CD4-positive, alpha-beta memory T cell (primary cell): Measurements from ENCODE around the gene LRCH3. TPM values are rescaled to one million over a fixed set of nuclear protein-coding genes. Genes with fewer than 3 reads are reported as not detected.

Source experiments
- CTCF ChIA-PET: fragments of 350-600 bp; sonication (Branson Sonifier 250); formaldehyde crosslinking; loops from one replicate; lab custom pipeline; 2021; ENCODE audit warnings: inconsistent platforms; ENCODE audit not compliant: partially characterized antibody; lab: Charles Lee
- POLR2A ChIA-PET: fragments of 350-600 bp; sonication (Branson Sonifier 250); formaldehyde crosslinking; loops from one replicate; lab custom pipeline; 2021; ENCODE audit not compliant: partially characterized antibody; lab: Charles Lee
- DNase-seq, 5 donors: peaks; one replicate each; pipeline versions ENCODE4 v3.0.0 to v3.0.0-alpha.2; 2020 to 2022; ENCODE audit warnings: mixed read lengths in 1 of 5
- H3K27ac ChIP-seq: one replicate; pipeline ENCODE4 v1.7.0; 2013; ENCODE audit warnings: low read depth, low read length
- H3K27me3 ChIP-seq: 2 replicates; pipeline ENCODE4 v1.7.0; 2013; ENCODE audit warnings: mild to moderate bottlenecking, low read length, moderate library complexity; ENCODE audit not compliant: insufficient read depth
- H3K36me3 ChIP-seq: 2 replicates; pipeline ENCODE4 v1.7.0; 2013; ENCODE audit warnings: mild to moderate bottlenecking, low read length, moderate library complexity; ENCODE audit not compliant: insufficient read depth
- H3K4me1 ChIP-seq: 2 replicates; pipeline ENCODE4 v1.7.0; 2013; ENCODE audit warnings: mild to moderate bottlenecking, low read length, moderate library complexity; ENCODE audit not compliant: insufficient read depth
- H3K4me3 ChIP-seq, 2 donors: one replicate each; pipeline ENCODE4 v1.7.0; 2013; ENCODE audit warnings: low read length in 2 of 2, mild to moderate bottlenecking in 1 of 2
- H3K9me3 ChIP-seq, 2 donors: one replicate each; pipeline ENCODE4 v1.7.0; 2013; ENCODE audit warnings: low read length in 2 of 2, control low read depth in 1 of 2; ENCODE audit not compliant: control insufficient read depth in 1 of 2
- H3K27ac Mint-ChIP-seq, 7 donors: one replicate each; pipeline ENCODE4 v1.8.0; 2020 to 2021; ENCODE audit warnings: mixed read lengths in 7 of 7, mild to moderate bottlenecking in 6 of 7, inconsistent platforms in 3 of 7, moderate library complexity in 3 of 7
- H3K27me3 Mint-ChIP-seq, 2 donors: one replicate each; pipeline ENCODE4 v1.8.0; 2020 to 2021; ENCODE audit warnings: mixed read lengths in 2 of 2
- H3K36me3 Mint-ChIP-seq, 2 donors: one replicate each; pipeline ENCODE4 v1.8.0; 2020 to 2021; ENCODE audit warnings: mixed read lengths in 2 of 2, inconsistent platforms in 1 of 2, mild to moderate bottlenecking in 1 of 2
- H3K4me1 Mint-ChIP-seq, 4 donors: one replicate each; pipeline ENCODE4 v1.8.0; 2020 to 2021; ENCODE audit warnings: mixed read lengths in 4 of 4, mild to moderate bottlenecking in 1 of 4
- H3K4me3 Mint-ChIP-seq, 8 donors: one replicate each; pipeline ENCODE4 v1.8.0; 2020 to 2021; ENCODE audit warnings: mixed read lengths in 8 of 8, mild to moderate bottlenecking in 7 of 8, moderate library complexity in 6 of 8, inconsistent platforms in 3 of 8
- H3K9me3 Mint-ChIP-seq, 8 donors: one replicate each; pipeline ENCODE4 v1.8.0; 2020 to 2021; ENCODE audit warnings: mixed read lengths in 8 of 8, mild to moderate bottlenecking in 5 of 8, inconsistent platforms in 3 of 8, moderate library complexity in 1 of 8
- intact Hi-C: fragments of 100-400 bp; cut with micrococcal nuclease; formaldehyde crosslinking; loops from one replicate; pipeline ENCODE4 v1.15.1; 2023
- polyA plus RNA-seq, 2 donors: library from polyadenylated mRNA; unstranded; fragments of 300-500 nt; fragmentation: Illumina TruSeq; gene quantifications; one replicate each; pipeline ENCODE4 v1.2.3, GENCODE V29; 2021
- total RNA-seq, 2 experiments: library from RNA; stranded (reverse); gene quantifications; one replicate each; pipeline ENCODE4 v1.2.3, GENCODE V29; 2021

Gene LRCH3
- total and polyA plus RNA-seq, 4 experiments from 2014 or later = 7.4 to 87.7 (median 48.7) TPM

DNA sequence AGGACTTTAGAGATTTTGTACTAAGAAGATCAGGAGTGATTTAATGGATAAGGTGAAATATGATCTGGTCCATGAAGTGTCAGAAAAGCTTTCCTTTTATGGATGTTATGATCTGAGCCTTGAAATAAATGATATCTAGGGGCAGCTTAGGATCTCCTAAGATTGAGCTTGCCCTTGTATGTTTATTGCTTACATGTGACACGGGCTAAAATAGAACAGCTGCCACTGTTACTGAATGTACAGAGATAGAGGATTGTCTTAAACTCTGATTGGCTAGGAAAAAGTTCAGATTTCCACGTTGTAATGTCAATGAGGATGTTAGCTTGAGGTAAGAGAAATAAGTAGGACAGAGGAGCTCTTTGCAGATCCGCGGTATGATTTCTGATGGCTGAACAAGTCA, 32.5 kb upstream of the LRCH3 start:
- POLR2A ChIA-PET = no interaction called here
- no peak overlapping the region for H3K27ac Mint-ChIP-seq
- H3K4me1 Mint-ChIP-seq = peaks cover 13 to 28% (median 22%) of the 10 kb centered on the region in 4 donors
- Histone ChIP-seq H3K9me3 (no peaks in the 10 kb centered on the region), H3K4me3 (no peak overlapping the region), H3K27me3 (no peaks in the 10 kb centered on the region), H3K4me1 (peaks cover 25% of the 10 kb centered on the region), H3K27ac (no peak overlapping the region), H3K36me3 (peaks cover 33% of the 10 kb centered on the region)
- no peaks in the 10 kb centered on the region for H3K27me3 Mint-ChIP-seq
- CTCF ChIA-PET = interaction anchor here (1.1 kb wide), 1 partner anchor 10 kb away, joined by 3 read pairs; no protein-coding TSS in a partner anchor
- intact Hi-C loops = no loop called here
- DNase-seq = no peak
- H3K4me3 Mint-ChIP-seq = no peak overlapping the region
- peaks cover 8 to 16% of the 10 kb centered on the region in 2 donors for H3K36me3 Mint-ChIP-seq
- no peaks in the 10 kb centered on the region for H3K9me3 Mint-ChIP-seq

DNA sequence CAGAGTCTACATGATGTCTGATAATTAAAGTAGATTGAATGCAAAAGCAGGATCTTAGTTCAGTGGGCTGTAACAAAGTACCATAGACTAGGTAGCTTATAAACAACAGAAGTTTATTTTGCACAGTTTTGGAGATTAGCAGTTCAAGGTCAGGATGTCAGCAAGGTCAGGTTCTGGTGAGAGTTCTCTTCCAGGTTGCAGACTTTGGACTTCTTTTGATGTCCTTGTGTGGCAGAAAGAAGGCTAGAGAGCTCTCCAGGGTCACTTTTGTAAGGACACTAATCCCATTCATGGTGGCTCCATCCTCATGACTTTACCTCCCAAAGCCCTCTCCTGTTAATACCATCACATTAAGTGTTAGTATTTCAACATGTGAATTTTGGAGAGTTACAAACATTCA, 29.3 kb upstream of the LRCH3 start:
- Mint-ChIP-seq H3K9me3 (no peaks in the 10 kb centered on the region), H3K4me3 (no peak overlapping the region)
- CTCF ChIA-PET = interaction anchor here (1.0 kb wide), 1 partner anchor 13 kb away, joined by 3 read pairs; no protein-coding TSS in a partner anchor

DNA sequence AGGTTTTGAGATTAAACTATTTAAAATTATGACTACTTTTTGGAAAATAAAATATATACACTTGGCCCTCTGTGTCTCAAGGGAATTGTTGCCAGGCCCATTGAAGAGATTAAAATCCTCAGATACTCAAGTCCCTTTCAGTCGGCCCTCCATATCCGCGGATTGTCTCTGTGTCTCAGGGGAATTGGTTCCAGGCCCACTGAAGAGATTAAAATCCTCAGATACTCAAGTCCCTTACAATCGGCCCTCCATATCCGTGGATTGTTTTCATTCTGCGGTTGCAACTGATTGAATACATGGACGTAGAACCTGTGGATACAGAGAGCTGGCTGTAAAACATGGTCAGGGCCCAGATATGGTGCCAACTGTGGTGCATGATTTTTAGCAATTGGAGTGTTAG, 15.7 kb upstream of the LRCH3 start:
- no peak for DNase-seq
- Mint-ChIP-seq H3K36me3 (peaks cover 52 to 70% of the 10 kb centered on the region in 2 donors), H3K4me1 (peaks cover 0 to 3% (median 0%) of the 10 kb centered on the region in 4 donors), H3K27me3 (no peaks in the 10 kb centered on the region), H3K9me3 (no peaks in the 10 kb centered on the region), H3K4me3 (no peak overlapping the region), H3K27ac (peak overlapping the region in 2 of 7 donors; percentile 55 to 82)
- Histone ChIP-seq H3K4me1 (no peaks in the 10 kb centered on the region), H3K27me3 (no peaks in the 10 kb centered on the region), H3K36me3 (peaks cover 54% of the 10 kb centered on the region), H3K4me3 (no peak overlapping the region), H3K9me3 (no peaks in the 10 kb centered on the region), H3K27ac (no peak overlapping the region)
- ChIA-PET CTCF (no interaction called here), POLR2A (interaction anchor here (1.3 kb wide), 1 partner anchor 15 kb away, joined by 4 read pairs; no protein-coding TSS in a partner anchor)
- intact Hi-C loops = no loop called here

More for the DNA sequence above, 29.3 kb upstream of the LRCH3 start:
- POLR2A ChIA-PET = no interaction called here
- no peak overlapping the region for H3K27ac ChIP-seq
- peaks cover 15 to 27% of the 10 kb centered on the region in 2 donors for H3K36me3 Mint-ChIP-seq
- H3K27ac Mint-ChIP-seq = peak overlapping the region in 1 of 7 donors; percentile 12
- no peaks in the 10 kb centered on the region for H3K27me3 Mint-ChIP-seq
- intact Hi-C loops = no loop called here
- H3K27me3 ChIP-seq = no peaks in the 10 kb centered on the region
- no peaks in the 10 kb centered on the region for H3K9me3 ChIP-seq
- peaks cover 1% of the 10 kb centered on the region for H3K4me1 ChIP-seq
- peaks cover 33% of the 10 kb centered on the region for H3K36me3 ChIP-seq
- DNase-seq = no peak
- no peak overlapping the region for H3K4me3 ChIP-seq
- H3K4me1 Mint-ChIP-seq = peaks cover 0 to 3% (median 1%) of the 10 kb centered on the region in 4 donors

DNA sequence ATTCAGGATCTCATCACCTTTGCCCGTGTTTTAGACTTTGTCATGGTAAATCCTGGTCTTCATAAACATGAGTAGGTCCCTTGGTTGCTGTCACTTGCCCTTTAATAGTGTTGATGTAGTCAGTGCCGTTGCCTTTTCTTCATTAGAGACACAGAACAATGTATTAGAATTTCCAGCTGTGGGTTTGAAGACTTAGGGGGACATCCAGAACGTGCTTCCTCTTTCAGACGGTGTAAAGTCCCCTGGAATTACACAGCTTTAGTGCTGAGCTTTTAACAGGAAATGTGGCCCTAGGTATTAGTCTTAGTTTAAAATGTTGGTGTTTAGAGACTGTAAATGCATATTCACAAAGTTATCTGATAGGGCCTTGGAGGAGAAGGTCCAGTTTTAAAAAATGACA, 8.8 kb upstream of the LRCH3 start:
- H3K9me3 Mint-ChIP-seq = no peaks in the 10 kb centered on the region
- peaks cover 33 to 53% of the 10 kb centered on the region in 2 donors for H3K36me3 Mint-ChIP-seq
- Histone ChIP-seq H3K4me1 (peaks cover 3% of the 10 kb centered on the region), H3K9me3 (no peaks in the 10 kb centered on the region), H3K4me3 (no peak overlapping the region), H3K36me3 (peaks cover 35% of the 10 kb centered on the region), H3K27me3 (no peaks in the 10 kb centered on the region), H3K27ac (no peak overlapping the region)
- no peak overlapping the region for H3K4me3 Mint-ChIP-seq
- intact Hi-C loops = no loop called here
- POLR2A ChIA-PET = interaction anchor here (1.7 kb wide), 1 partner anchor 9 kb away, joined by 8 read pairs; the partner anchor contains the start of gene LRCH3
- no peaks in the 10 kb centered on the region for H3K27me3 Mint-ChIP-seq
- DNase-seq = no peak
- H3K4me1 Mint-ChIP-seq = peaks cover 0 to 6% (median 2%) of the 10 kb centered on the region in 4 donors
- H3K27ac Mint-ChIP-seq = peak overlapping the region in 5 of 7 donors; percentile 3 to 68 (median 18)
- CTCF ChIA-PET = interaction anchor here (1.2 kb wide), 1 partner anchor 9 kb away, joined by 4 read pairs; the partner anchor contains the start of gene LRCH3

DNA sequence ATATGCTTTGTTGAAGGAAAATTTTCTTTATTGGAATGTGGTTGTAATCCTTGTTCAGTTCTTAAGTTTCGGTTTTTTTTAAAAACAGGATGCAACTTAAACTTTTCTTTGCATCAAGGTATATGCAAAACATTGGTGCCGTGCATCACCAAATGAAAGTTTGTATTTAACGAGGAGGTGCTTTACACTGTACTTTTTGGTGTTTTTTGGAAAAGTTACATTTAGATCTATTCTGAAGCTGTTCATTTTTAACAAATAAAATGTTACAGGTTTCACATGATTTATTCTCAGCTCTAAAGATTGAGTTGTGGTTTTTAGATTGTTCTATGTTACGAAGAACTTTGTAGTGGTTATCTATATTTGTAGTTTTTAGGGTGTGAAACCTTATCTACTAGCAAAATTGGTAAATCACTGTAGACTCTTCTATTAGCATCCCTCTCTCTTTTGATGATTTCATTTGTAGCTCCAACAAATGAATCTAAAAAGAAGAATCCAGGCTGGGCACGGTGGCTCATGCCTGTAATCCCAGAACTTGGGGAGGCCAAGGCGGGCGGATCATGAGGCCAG, 7.0 kb upstream of the LRCH3 start:
- intact Hi-C loops = no loop called here
- POLR2A ChIA-PET = no interaction called here
- no peaks in the 10 kb centered on the region for H3K9me3 ChIP-seq
- H3K4me3 ChIP-seq = no peak overlapping the region
- Mint-ChIP-seq H3K27ac (peak overlapping the region; percentile 24 to 84 (median 57)), H3K36me3 (peaks cover 20 to 40% of the 10 kb centered on the region in 2 donors), H3K4me1 (peaks cover 1 to 6% (median 5%) of the 10 kb centered on the region in 4 donors), H3K9me3 (no peaks in the 10 kb centered on the region), H3K4me3 (peak overlapping the region in 2 of 8 donors; percentile 13 to 35), H3K27me3 (no peaks in the 10 kb centered on the region)
- CTCF ChIA-PET = interaction anchor here (1.1 to 2.4 kb wide), 2 partner anchors 17 to 19 kb away, joined by 3 to 7 read pairs; no protein-coding TSS in a partner anchor
- no peak overlapping the region for H3K27ac ChIP-seq
- peaks cover 3% of the 10 kb centered on the region for H3K4me1 ChIP-seq
- peaks cover 20% of the 10 kb centered on the region for H3K36me3 ChIP-seq
- no peak for DNase-seq
- H3K27me3 ChIP-seq = no peaks in the 10 kb centered on the region

DNA sequence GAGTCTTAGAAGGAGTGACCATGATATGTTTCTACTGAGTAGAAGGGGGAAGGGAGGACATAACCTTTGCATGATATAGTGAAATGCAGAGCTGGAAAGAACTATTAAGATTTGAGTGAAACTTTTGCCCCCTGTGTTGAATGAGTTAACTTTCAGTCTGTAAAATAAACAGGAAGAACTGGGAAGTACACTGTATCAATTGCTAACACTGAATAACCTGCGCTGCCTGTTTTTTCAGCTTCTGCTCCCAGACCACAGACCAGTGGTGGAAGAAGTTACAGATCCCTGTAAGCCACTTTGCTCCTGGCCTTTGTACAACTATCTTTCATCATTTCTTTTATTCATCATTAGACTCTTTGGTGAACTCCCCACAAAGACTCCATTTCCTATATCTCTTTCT, 3.6 kb upstream of the LRCH3 start:
- ChIA-PET CTCF (no interaction called here), POLR2A (no interaction called here)
- Histone ChIP-seq H3K36me3 (peaks cover 5% of the 10 kb centered on the region), H3K4me3 (no peak overlapping the region), H3K27me3 (no peaks in the 10 kb centered on the region), H3K27ac (no peak overlapping the region), H3K9me3 (no peaks in the 10 kb centered on the region), H3K4me1 (peaks cover 3% of the 10 kb centered on the region)
- DNase-seq = no peak
- no peaks in the 10 kb centered on the region for H3K9me3 Mint-ChIP-seq
- H3K27ac Mint-ChIP-seq = peak overlapping the region in 3 of 7 donors; percentile 4 to 37 (median 19)
- intact Hi-C loops = no loop called here
- no peak overlapping the region for H3K4me3 Mint-ChIP-seq
- peaks cover 4 to 35% of the 10 kb centered on the region in 2 donors for H3K36me3 Mint-ChIP-seq
- peaks cover 7 to 23% (median 11%) of the 10 kb centered on the region in 4 donors for H3K4me1 Mint-ChIP-seq
- H3K27me3 Mint-ChIP-seq = no peaks in the 10 kb centered on the region

DNA sequence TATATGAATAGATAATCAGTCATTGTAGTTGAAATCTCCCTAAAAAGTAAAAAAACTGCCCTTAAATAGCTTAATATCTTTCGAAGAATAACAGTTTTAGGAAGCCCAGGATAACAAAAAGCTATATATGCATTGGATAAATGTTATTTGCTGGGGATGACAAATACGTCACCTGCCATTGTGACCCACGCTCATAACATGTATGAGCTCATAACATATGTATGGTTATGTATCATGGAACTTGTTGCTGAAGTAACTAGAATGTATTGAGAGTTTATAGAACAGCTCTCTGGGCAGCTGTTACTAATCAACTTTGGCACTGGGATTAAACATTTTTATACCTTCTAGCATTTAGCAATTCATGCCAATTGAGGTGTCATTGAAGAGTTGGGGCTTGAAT, 1.7 kb upstream of the LRCH3 start:
- Histone ChIP-seq H3K4me3 (no peak overlapping the region), H3K9me3 (no peaks in the 10 kb centered on the region), H3K36me3 (no peaks in the 10 kb centered on the region), H3K27me3 (no peaks in the 10 kb centered on the region), H3K27ac (no peak overlapping the region), H3K4me1 (peaks cover 20% of the 10 kb centered on the region)
- peak overlapping the region in 4 of 7 donors; percentile 57 to 96 (median 77) for H3K27ac Mint-ChIP-seq
- no peaks in the 10 kb centered on the region for H3K27me3 Mint-ChIP-seq
- peak overlapping the region in 2 of 8 donors; percentile 21 to 32 for H3K4me3 Mint-ChIP-seq
- peaks cover 16 to 34% (median 24%) of the 10 kb centered on the region in 4 donors for H3K4me1 Mint-ChIP-seq
- H3K36me3 Mint-ChIP-seq = peaks cover 0 to 27% of the 10 kb centered on the region in 2 donors
- intact Hi-C loops = no loop called here
- CTCF ChIA-PET = interaction anchor here (1.3 to 1.4 kb wide), 2 partner anchors 10 to 21 kb away, joined by 4 to 5 read pairs; no protein-coding TSS in a partner anchor
- H3K9me3 Mint-ChIP-seq = no peaks in the 10 kb centered on the region
- POLR2A ChIA-PET = interaction anchor here (1.7 to 3.9 kb wide), 2 partner anchors 14 to 40 kb away, joined by 4 to 42 read pairs; partner anchors contain the start of gene FYTTD1
- no peak for DNase-seq
